ENCODE results near the gene KRTAP25-1. TPM values are rescaled to one million over a fixed set of nuclear protein-coding genes. Genes with fewer than 3 reads are reported as not detected.

Gene KRTAP25-1
- total RNA-seq, 2 donors from 2014 or later, result not detected

- Histone ChIP-seq H3K9me3 (no peaks in the 10 kb centered on the region), H3K27ac (no peak overlapping the region), H3K27me3 (no peaks in the 10 kb centered on the region), H3K36me3 (no peaks in the 10 kb centered on the region), H3K4me3 (no peak overlapping the region), H3K4me1 (no peaks in the 10 kb centered on the region)
- TF ChIP-seq CTCF (IDR thresholded peaks at IDR 0.05), result no peak
- no peak for DNase-seq (ENCODE audit: low spot score)
Observed at GRCh38 chr21:30332681-30333080, 43.4 kb upstream of the KRTAP25-1 start.

GRCh38 chr21:30329203-30329875 is 40.0 kb upstream of the KRTAP25-1 start:
- Histone ChIP-seq H3K4me1 (no peaks in the 10 kb centered on the region), H3K9me3 (peaks cover 0 to 13% of the 10 kb centered on the region in 2 donors), H3K4me3 (no peak overlapping the region), H3K27ac (no peak overlapping the region), H3K36me3 (no peaks in the 10 kb centered on the region), H3K27me3 (no peaks in the 10 kb centered on the region)
- no peak for TF ChIP-seq CTCF (IDR thresholded peaks at IDR 0.05)
- no peak for DNase-seq (ENCODE audit: low spot score)

GRCh38 chr21:30326390-30326789 is 37.1 kb upstream of the KRTAP25-1 start:
- Histone ChIP-seq H3K4me3 (no peak overlapping the region), H3K36me3 (no peaks in the 10 kb centered on the region), H3K27me3 (no peaks in the 10 kb centered on the region), H3K27ac (no peak overlapping the region), H3K9me3 (peaks cover 0 to 13% of the 10 kb centered on the region in 2 donors), H3K4me1 (no peaks in the 10 kb centered on the region)
- TF ChIP-seq CTCF (IDR thresholded peaks at IDR 0.05), result no peak
- no peak for DNase-seq (ENCODE audit: low spot score)

- no peak for DNase-seq (ENCODE audit: low spot score)
- Histone ChIP-seq H3K9me3 (no peaks in the 10 kb centered on the region), H3K4me3 (no peak within 1 kb of the TSS), H3K4me1 (no peaks in the 10 kb centered on the region), H3K36me3 (no peaks in the 10 kb centered on the region), H3K27me3 (no peaks in the 10 kb centered on the region), H3K27ac (no peak within 1 kb of the TSS)
- no peak for TF ChIP-seq CTCF (IDR thresholded peaks at IDR 0.05)
Observed at GRCh38 chr21:30320215-30320614, 30.9 kb upstream of the KRTAP25-1 start, which contains the start of gene KRTAP26-1. Gene KRTAP26-1 (minus strand): TSS chr21:30320315. CDS start chr21:30320035, 280 bp downstream.

- Histone ChIP-seq H3K27me3 (no peaks in the 10 kb centered on the region), H3K27ac (no peak overlapping the region), H3K4me1 (no peaks in the 10 kb centered on the region), H3K36me3 (no peaks in the 10 kb centered on the region), H3K9me3 (no peaks in the 10 kb centered on the region), H3K4me3 (no peak overlapping the region)
- TF ChIP-seq CTCF (IDR thresholded peaks at IDR 0.05), result no peak
- DNase-seq (ENCODE audit: low spot score), result no peak
Observed at GRCh38 chr21:30315701-30316100, 26.4 kb upstream of the KRTAP25-1 start.

GRCh38 chr21:30306884-30307283 is 17.6 kb upstream of the KRTAP25-1 start:
- Histone ChIP-seq H3K27me3 (no peaks in the 10 kb centered on the region), H3K9me3 (no peaks in the 10 kb centered on the region), H3K4me1 (no peaks in the 10 kb centered on the region), H3K36me3 (no peaks in the 10 kb centered on the region), H3K27ac (no peak overlapping the region), H3K4me3 (no peak overlapping the region)
- no peak for DNase-seq (ENCODE audit: low spot score)
- TF ChIP-seq CTCF (IDR thresholded peaks at IDR 0.05), result no peak
